GM23338 (cell line): ENCODE data around the gene PMAIP1. TPM values are rescaled to one million over a fixed set of nuclear protein-coding genes. Genes with fewer than 3 reads are reported as not detected.

Experiments used
- ATAC-seq: fragments of 200-7000 bp; cut with Tn5 transposase; 3 replicates; pipeline ENCODE4 v1.9.1; 2020
- DNase-seq: peaks from one replicate; pipeline ENCODE4 v3.0.0-alpha.2; 2015; ENCODE audit warnings: low spot score
- H2AFZ ChIP-seq: fragments of 200-600 bp; sonication (generic); 2 replicates; pipeline ENCODE4 v1.8.0; 2016; ENCODE audit warnings: antibody characterized with exemption, mild to moderate bottlenecking, moderate library complexity
- H3F3A ChIP-seq: fragments of 200-600 bp; sonication (generic); replicated peaks from 2 replicates; pipeline ENCODE4 v1.8.0; 2017; ENCODE audit warnings: antibody characterized with exemption, mixed run types, low read depth
- H3K27ac ChIP-seq: fragments of 200-600 bp; sonication (generic); 2 replicates; pipeline ENCODE4 v1.6.1; 2016; ENCODE audit warnings: low read depth
- H3K27me3 ChIP-seq: fragments of 200-600 bp; sonication (generic); 2 replicates; pipeline ENCODE4 v1.8.0; 2016; ENCODE audit warnings: mild to moderate bottlenecking, mixed run types, moderate library complexity; ENCODE audit not compliant: insufficient read depth
- H3K36me3 ChIP-seq: fragments of 200-600 bp; sonication (generic); 2 replicates; pipeline ENCODE4 v1.8.0; 2016; ENCODE audit warnings: mild to moderate bottlenecking; ENCODE audit not compliant: insufficient read depth
- H3K4me1 ChIP-seq: fragments of 200-600 bp; sonication (generic); 2 replicates; pipeline ENCODE4 v1.8.0; 2016; ENCODE audit warnings: mild to moderate bottlenecking, moderate library complexity; ENCODE audit not compliant: insufficient read depth
- H3K4me2 ChIP-seq: fragments of 200-600 bp; sonication (generic); 2 replicates; pipeline ENCODE4 v1.7.1; 2017; ENCODE audit warnings: mixed run types
- H3K4me3 ChIP-seq: fragments of 200-600 bp; sonication (generic); 2 replicates; pipeline ENCODE4 v1.6.1; 2016; ENCODE audit warnings: mixed run types
- H3K79me2 ChIP-seq: fragments of 200-600 bp; sonication (generic); replicated peaks from 2 replicates; pipeline ENCODE4 v1.8.0; 2017; ENCODE audit warnings: mild to moderate bottlenecking; ENCODE audit not compliant: insufficient read depth
- H3K9me2 ChIP-seq: fragments of 200-600 bp; sonication (generic); 2 replicates; pipeline ENCODE4 v1.8.0; 2017; ENCODE audit not compliant: insufficient read depth
- H4K20me1 ChIP-seq: fragments of 200-600 bp; sonication (generic); replicated peaks from 2 replicates; pipeline ENCODE4 v1.8.0; 2017; ENCODE audit warnings: mild to moderate bottlenecking; ENCODE audit not compliant: insufficient read depth
- H3K27ac Mint-ChIP-seq: 2 replicates; pipeline ENCODE4 v1.8.0; 2020; ENCODE audit warnings: inconsistent platforms, mild to moderate bottlenecking, moderate library complexity, mixed read lengths
- H3K27me3 Mint-ChIP-seq: 3 replicates; pipeline ENCODE4 v1.8.0; 2022; ENCODE audit warnings: low read depth, mild to moderate bottlenecking, moderate library complexity, mixed read lengths, inconsistent platforms; ENCODE audit not compliant: insufficient read depth, poor library complexity
- H3K36me3 Mint-ChIP-seq: 3 replicates; pipeline ENCODE4 v1.8.0; 2021; ENCODE audit warnings: low read depth, mild to moderate bottlenecking, inconsistent platforms, moderate library complexity, mixed read lengths
- H3K4me1 Mint-ChIP-seq: 3 replicates; pipeline ENCODE4 v1.8.0; 2020; ENCODE audit warnings: mild to moderate bottlenecking, inconsistent platforms, mixed read lengths
- H3K4me3 Mint-ChIP-seq: 3 replicates; pipeline ENCODE4 v1.8.0; 2021; ENCODE audit warnings: moderate library complexity, mild to moderate bottlenecking, inconsistent platforms, mixed read lengths
- H3K9me3 Mint-ChIP-seq: 3 replicates; pipeline ENCODE4 v1.8.0; 2020; ENCODE audit warnings: moderate library complexity, mild to moderate bottlenecking, inconsistent platforms, mixed read lengths
- CREB1 ChIP-seq: fragments of 250-450 bp; sonication (Bioruptor Pico); IDR thresholded peaks from 2 replicates; pipeline ENCODE4 v1.5.0; 2020; ENCODE audit warnings: low read depth, mild to moderate bottlenecking, moderate library complexity
- EZH2phosphoT487 ChIP-seq: fragments of 200-600 bp; sonication (generic); IDR thresholded peaks from one replicate; pipeline ENCODE4 v1.8.1; 2018; ENCODE audit warnings: antibody characterized with exemption; ENCODE audit not compliant: unreplicated experiment
- JUNB ChIP-seq: IDR thresholded peaks from one replicate; pipeline ENCODE4 v1.6.1; 2016; ENCODE audit warnings: antibody characterized with exemption; ENCODE audit not compliant: unreplicated experiment
- POLR2AphosphoS5 ChIP-seq: IDR thresholded peaks from 2 replicates; pipeline ENCODE4 v1.6.1; 2016; ENCODE audit warnings: antibody characterized with exemption, low read depth
- STAT1 ChIP-seq: IDR thresholded peaks from one replicate; pipeline ENCODE4 v1.6.1; 2016; ENCODE audit warnings: antibody characterized with exemption; ENCODE audit not compliant: unreplicated experiment
- ZNF114 ChIP-seq: fragments of 250-450 bp; sonication (Bioruptor Pico); IDR thresholded peaks from 2 replicates; pipeline ENCODE4 v1.5.0; 2020; ENCODE audit warnings: mild to moderate bottlenecking, moderate library complexity
- polyA plus RNA-seq: library from polyadenylated mRNA; unstranded; fragments of >200 nt; fragmentation: Nextera tagmentation; extraction: Ambion mirVana; gene quantifications from 2 replicates; pipeline ENCODE4 v1.2.1, GENCODE V29; 2016
- total RNA-seq: library from RNA; depleted of rRNA; stranded (reverse); fragments of >200 nt; shearing (Covaris generic); gene quantifications from 2 replicates; pipeline ENCODE4 v1.2.3, GENCODE V29; 2014
- TF ChIP-seq, protein P1 (sequence below): IDR thresholded peaks from 2 replicates; pipeline ENCODE4 v1.6.1; 2016; ENCODE audit warnings: antibody characterized with exemption
- TF ChIP-seq, protein P2 (sequence below): fragments of 250-450 bp; sonication (Bioruptor Pico); IDR thresholded peaks from 2 replicates; pipeline ENCODE4 v1.5.0; 2020; ENCODE audit warnings: mild to moderate bottlenecking, moderate library complexity
- TF ChIP-seq, protein P3 (sequence below), 2 experiments: fragments of 200-600 bp in 1 of 2; sonication (generic) in 1 of 2; conservative IDR thresholded peaks; 2 replicates each; pipeline versions ENCODE4 v1.5.1 to v1.6.1; 2016 to 2017; ENCODE audit warnings: antibody characterized with exemption in 2 of 2, low read depth in 2 of 2, mild to moderate bottlenecking in 2 of 2, moderate library complexity in 1 of 2

PMAIP1 gene
- total and polyA plus RNA-seq, 2 experiments from 2014 or later: 156 to 296 TPM

DNA sequence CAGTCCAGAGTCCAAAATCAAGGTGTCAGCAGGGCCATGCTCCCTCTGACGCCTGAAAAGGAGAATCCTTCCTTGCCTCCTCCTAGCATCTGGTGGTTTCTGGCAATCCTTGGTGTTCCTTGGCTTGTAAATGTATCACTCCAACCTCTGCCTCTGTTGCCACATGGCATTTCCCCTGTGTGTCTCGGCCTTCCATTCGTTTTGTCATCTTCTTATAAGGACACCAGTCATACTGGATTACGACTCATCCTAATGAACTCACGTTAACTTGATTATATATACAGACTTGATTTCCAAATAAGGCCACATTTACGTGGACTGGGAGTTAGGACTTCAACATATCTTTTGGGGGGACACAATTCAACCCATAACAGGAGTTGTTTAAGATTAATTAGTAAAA lies 15.8 kb downstream of the PMAIP1 start:
- H3K4me3 Mint-ChIP-seq: no peak overlapping the region
- H3K36me3 Mint-ChIP-seq: no peaks in the 10 kb centered on the region
- no peak for ATAC-seq
- no peak overlapping the region for H3K27ac Mint-ChIP-seq
- Histone ChIP-seq H3K4me3 (no peak overlapping the region), H3K27me3 (no peaks in the 10 kb centered on the region), H2AFZ (no peak overlapping the region), H3K9me2 (peaks cover 5% of the 10 kb centered on the region; the same call in 1 of the 2 replicates), H3K4me1 (peaks cover 7% of the 10 kb centered on the region), H3K27ac (no peak overlapping the region), H4K20me1 (no peaks in the 10 kb centered on the region), H3F3A (no peaks in the 10 kb centered on the region), H3K36me3 (no peaks in the 10 kb centered on the region), H3K4me2 (no peak overlapping the region), H3K79me2 (no peaks in the 10 kb centered on the region)
- no peak for DNase-seq
- H3K27me3 Mint-ChIP-seq: peaks cover 10% of the 10 kb centered on the region
- TF ChIP-seq, protein P1, sequence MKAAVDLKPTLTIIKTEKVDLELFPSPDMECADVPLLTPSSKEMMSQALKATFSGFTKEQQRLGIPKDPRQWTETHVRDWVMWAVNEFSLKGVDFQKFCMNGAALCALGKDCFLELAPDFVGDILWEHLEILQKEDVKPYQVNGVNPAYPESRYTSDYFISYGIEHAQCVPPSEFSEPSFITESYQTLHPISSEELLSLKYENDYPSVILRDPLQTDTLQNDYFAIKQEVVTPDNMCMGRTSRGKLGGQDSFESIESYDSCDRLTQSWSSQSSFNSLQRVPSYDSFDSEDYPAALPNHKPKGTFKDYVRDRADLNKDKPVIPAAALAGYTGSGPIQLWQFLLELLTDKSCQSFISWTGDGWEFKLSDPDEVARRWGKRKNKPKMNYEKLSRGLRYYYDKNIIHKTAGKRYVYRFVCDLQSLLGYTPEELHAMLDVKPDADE: no peak
- TF ChIP-seq CREB1: no peak
- TF ChIP-seq JUNB: no peak
- TF ChIP-seq STAT1: no peak
- TF ChIP-seq POLR2AphosphoS5: no peak
- TF ChIP-seq, protein P2, sequence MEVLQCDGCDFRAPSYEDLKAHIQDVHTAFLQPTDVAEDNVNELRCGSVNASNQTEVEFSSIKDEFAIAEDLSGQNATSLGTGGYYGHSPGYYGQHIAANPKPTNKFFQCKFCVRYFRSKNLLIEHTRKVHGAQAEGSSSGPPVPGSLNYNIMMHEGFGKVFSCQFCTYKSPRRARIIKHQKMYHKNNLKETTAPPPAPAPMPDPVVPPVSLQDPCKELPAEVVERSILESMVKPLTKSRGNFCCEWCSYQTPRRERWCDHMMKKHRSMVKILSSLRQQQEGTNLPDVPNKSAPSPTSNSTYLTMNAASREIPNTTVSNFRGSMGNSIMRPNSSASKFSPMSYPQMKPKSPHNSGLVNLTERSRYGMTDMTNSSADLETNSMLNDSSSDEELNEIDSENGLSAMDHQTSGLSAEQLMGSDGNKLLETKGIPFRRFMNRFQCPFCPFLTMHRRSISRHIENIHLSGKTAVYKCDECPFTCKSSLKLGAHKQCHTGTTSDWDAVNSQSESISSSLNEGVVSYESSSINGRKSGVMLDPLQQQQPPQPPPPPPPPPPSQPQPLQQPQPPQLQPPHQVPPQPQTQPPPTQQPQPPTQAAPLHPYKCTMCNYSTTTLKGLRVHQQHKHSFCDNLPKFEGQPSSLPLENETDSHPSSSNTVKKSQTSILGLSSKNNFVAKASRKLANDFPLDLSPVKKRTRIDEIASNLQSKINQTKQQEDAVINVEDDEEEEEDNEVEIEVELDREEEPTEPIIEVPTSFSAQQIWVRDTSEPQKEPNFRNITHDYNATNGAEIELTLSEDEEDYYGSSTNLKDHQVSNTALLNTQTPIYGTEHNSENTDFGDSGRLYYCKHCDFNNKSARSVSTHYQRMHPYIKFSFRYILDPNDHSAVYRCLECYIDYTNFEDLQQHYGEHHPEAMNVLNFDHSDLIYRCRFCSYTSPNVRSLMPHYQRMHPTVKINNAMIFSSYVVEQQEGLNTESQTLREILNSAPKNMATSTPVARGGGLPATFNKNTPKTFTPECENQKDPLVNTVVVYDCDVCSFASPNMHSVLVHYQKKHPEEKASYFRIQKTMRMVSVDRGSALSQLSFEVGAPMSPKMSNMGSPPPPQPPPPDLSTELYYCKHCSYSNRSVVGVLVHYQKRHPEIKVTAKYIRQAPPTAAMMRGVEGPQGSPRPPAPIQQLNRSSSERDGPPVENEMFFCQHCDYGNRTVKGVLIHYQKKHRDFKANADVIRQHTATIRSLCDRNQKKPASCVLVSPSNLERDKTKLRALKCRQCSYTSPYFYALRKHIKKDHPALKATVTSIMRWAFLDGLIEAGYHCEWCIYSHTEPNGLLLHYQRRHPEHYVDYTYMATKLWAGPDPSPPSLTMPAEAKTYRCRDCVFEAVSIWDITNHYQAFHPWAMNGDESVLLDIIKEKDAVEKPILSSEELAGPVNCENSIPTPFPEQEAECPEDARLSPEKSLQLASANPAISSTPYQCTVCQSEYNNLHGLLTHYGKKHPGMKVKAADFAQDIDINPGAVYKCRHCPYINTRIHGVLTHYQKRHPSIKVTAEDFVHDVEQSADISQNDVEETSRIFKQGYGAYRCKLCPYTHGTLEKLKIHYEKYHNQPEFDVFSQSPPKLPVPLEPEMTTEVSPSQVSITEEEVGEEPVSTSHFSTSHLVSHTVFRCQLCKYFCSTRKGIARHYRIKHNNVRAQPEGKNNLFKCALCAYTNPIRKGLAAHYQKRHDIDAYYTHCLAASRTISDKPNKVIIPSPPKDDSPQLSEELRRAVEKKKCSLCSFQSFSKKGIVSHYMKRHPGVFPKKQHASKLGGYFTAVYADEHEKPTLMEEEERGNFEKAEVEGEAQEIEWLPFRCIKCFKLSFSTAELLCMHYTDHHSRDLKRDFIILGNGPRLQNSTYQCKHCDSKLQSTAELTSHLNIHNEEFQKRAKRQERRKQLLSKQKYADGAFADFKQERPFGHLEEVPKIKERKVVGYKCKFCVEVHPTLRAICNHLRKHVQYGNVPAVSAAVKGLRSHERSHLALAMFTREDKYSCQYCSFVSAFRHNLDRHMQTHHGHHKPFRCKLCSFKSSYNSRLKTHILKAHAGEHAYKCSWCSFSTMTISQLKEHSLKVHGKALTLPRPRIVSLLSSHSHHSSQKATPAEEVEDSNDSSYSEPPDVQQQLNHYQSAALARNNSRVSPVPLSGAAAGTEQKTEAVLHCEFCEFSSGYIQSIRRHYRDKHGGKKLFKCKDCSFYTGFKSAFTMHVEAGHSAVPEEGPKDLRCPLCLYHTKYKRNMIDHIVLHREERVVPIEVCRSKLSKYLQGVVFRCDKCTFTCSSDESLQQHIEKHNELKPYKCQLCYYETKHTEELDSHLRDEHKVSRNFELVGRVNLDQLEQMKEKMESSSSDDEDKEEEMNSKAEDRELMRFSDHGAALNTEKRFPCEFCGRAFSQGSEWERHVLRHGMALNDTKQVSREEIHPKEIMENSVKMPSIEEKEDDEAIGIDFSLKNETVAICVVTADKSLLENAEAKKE: no peak
- TF ChIP-seq, protein P3, sequence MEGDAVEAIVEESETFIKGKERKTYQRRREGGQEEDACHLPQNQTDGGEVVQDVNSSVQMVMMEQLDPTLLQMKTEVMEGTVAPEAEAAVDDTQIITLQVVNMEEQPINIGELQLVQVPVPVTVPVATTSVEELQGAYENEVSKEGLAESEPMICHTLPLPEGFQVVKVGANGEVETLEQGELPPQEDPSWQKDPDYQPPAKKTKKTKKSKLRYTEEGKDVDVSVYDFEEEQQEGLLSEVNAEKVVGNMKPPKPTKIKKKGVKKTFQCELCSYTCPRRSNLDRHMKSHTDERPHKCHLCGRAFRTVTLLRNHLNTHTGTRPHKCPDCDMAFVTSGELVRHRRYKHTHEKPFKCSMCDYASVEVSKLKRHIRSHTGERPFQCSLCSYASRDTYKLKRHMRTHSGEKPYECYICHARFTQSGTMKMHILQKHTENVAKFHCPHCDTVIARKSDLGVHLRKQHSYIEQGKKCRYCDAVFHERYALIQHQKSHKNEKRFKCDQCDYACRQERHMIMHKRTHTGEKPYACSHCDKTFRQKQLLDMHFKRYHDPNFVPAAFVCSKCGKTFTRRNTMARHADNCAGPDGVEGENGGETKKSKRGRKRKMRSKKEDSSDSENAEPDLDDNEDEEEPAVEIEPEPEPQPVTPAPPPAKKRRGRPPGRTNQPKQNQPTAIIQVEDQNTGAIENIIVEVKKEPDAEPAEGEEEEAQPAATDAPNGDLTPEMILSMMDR (conservative IDR thresholded peaks at IDR 0.05; ENCODE audit: low read depth in 2 of 2): no peak
- TF ChIP-seq ZNF114 (CRISPR knock-in tag): no peak
- TF ChIP-seq EZH2phosphoT487: no peak
- H3K4me1 Mint-ChIP-seq: peaks cover 18% of the 10 kb centered on the region
- H3K9me3 Mint-ChIP-seq: peaks cover 2% of the 10 kb centered on the region; the same call in 1 of the 3 replicates
